ENCODE data around the gene TMCC2.

TMCC2 gene

GRCh38 chr1:205241366-205242030 is 13.8 kb downstream of the TMCC2 start:
- no peak for DNase-seq

DNA sequence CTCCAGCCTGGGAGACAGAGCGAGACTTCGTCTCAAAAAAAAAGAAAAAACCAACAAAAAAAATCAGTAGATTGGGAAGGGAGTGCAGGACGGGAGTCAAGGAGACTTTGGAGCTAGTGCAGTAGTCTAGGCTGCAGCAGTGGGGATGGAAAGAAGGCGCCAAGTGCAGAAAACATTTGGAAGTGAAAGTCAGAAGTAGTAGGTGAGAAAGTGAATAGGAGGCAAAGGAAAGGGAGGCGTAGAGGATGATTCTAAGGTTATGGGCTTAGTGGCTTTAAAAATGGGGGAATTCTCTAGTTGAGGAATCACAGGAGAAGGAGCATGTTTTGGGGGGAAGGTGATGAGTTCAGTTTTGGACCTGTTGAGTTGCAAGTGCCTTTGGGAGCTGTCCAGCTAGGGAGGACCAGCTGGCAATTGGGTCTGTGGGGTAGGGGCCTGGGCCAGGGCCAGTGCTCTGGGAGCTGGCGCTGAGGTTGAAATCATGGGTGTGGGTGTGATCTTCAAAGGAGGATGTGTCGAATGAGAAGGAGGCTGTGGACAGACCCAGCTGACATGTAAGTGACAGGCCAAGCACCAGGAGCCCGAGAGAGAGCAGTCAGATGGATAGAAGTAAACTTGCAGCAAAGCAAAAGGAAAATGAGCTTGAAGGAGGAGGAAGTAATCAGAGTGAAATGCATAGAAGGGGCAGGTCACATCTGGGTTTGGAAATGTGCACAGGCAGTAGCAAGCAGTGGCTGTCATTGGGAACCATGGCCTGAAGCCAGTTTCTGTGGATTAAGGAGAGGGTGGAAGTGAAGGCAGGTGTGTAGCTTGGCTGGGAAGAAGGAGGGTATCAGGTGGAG is 15.8 kb downstream of the TMCC2 start:
- no peak for DNase-seq

DNA sequence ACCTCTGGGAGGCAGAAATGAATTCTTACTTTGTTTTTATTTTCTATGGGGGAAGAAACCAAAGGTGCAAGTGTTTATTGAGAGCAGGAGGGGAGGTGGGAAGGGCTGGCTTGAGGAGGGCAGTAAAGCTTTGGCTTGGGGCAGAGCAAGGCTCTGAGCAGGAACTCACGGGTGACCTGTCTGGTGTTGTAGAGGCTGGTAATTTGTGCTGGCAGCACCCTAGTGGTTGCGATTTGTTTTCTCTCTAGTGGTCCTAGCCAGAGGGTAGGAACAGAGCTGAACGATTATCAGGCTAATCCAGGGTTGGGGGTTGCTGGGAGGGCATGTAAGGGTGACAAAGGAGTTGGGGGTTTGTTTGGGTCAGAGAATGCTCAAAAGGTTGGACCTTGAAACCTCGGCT is 16.6 kb downstream of the TMCC2 start:
- DNase-seq = no peak

- DNase-seq = no peak
These were observed 17.4 kb downstream of the TMCC2 start for GRCh38 chr1:205245096-205245495.

DNA sequence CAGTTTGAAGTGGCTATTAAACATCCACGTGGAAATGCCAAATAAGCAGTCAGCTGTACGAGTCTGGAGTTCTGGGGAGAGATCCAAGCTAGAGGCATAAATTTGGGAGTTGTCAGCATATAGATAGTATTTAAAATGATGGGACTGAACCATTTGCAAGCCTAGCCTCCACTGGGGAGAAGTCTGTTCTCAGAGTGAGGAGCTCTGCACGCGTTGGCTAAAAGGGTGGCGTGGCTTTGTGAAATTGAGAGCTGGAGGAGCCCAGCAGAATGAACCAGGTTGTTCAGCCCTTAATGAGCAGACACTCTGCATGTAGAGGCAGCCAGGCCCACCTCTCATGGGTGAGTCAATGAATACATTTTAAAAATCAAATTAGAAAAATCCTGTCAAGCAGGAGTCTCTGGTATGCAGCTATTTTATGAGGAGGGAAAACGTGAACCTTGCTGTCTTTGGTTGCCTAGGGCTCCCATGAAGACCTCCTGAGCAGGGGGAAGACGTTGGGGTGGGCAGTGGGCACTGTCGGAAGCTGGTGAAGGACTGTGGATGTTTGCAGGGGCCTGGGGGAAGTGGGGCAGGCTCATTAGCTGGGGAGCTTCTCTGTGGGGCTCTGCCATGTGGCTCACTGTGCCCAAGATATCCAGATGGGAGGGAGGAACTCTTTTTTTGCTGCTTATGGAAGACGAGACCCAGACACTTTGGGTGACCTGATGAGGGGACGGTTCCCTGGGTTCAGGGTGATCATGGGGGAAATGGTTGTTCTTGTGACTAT is 18.8 kb downstream of the TMCC2 start:
- DNase-seq = no peak

- DNase-seq = no peak
These were observed 19.6 kb downstream of the TMCC2 start for GRCh38 chr1:205247130-205247921.

GRCh38 chr1:205248793-205249601 is 21.3 kb downstream of the TMCC2 start:
- DNase-seq = no peak

DNA sequence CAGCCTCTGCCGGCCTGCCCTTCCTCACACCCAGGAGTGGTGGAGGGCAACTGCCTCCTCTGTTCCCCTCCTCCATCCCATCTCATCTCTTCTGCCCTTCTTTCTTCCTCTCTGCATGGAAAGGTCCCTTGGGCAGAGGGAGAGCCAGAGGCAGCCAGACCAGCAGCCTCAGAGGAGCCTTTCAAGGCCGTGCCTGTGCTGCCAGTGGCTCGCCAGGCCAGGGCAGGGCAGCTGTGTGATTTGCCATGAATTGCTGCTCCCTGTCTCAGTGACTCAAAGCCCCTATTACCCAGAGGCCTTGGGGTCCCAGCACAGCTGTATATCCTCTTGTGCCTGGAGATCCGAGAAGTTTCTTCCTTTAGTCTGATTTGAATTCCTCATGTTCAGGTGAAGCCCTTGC is 21.9 kb downstream of the TMCC2 start:
- DNase-seq = no peak

DNA sequence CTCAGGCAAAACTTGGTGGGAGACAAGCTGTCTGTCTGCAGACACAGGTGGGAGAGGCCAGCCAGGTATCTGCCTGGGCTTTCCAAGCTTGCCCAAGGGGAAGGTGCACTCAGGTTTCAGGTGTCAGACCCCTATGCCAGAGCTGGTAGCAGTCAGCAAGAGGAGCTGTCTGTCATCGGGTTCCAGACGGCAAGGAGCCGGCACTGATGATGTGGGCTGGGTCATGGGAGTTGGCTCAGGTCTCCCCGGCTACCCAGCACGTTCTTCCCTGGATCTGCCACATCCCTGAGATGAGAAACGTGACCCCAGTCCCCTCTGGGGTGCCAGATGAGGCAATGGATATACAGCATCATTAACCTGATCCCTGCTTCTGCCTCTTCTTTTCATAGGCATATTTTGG is 23.0 kb downstream of the TMCC2 start:
- no peak for DNase-seq

GRCh38 chr1:205251576-205251975 is 23.8 kb downstream of the TMCC2 start:
- DNase-seq = no peak

GRCh38 chr1:205255941-205256780 is 28.4 kb downstream of the TMCC2 start:
- peak; percentile 92 for DNase-seq

GRCh38 chr1:205256951-205257625 is 29.3 kb downstream of the TMCC2 start:
- DNase-seq = no peak

DNA sequence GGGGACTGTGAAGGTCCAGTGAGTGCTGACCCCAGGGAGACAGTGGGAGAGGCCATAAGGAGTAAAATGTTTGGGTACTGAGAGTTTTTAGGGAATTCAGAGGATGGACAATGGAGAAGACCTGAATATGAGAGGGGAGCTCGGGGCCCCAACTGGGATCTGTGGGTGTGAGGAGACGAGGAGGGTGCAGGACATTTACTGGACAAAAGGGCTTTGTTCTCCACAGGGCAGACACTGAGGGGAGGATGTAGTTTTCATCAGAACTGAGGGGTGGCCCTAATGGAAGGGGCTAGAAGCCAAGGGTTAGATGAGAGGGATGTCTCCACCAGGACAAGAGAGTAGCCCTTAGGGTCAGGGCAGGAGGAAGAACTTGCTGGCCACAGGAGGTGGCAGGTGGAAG is 30.0 kb downstream of the TMCC2 start:
- DNase-seq = no peak

- peak; percentile 39 for DNase-seq
These were observed 30.5 kb downstream of the TMCC2 start for GRCh38 chr1:205258261-205258691.

GRCh38 chr1:205258719-205259118 is 31.0 kb downstream of the TMCC2 start:
- no peak for DNase-seq

DNA sequence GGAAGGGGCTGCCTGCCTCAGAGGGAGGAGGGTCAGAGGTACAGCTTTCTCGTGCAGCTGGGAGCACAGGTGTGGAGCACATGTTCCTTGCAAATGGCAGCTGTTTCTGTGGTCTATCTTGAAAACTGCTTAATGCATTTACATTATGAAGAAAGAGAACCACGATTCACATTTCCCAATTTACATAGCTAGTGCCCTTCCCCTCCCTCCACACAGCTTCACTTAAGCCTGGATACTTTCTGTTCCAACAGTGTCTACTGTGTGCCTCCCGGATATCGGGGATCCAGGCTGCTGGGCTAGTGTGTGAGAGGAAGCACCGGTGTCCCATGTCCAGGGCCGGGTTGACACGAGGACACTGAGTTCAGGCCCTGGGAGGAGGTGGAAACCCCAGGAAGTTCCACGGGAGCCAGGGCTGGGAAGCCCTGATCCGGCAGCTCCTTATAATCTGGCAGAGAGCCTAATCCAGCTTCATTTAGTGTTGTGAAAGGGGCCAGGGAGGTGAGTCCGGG is 31.6 kb downstream of the TMCC2 start:
- DNase-seq = no peak

GRCh38 chr1:205259998-205260397 is 32.3 kb downstream of the TMCC2 start:
- no peak for DNase-seq

GRCh38 chr1:205260948-205261732 is 33.4 kb downstream of the TMCC2 start:
- DNase-seq = no peak

Measured in DMS53 (cell line).